Endodermal cell (in vitro differentiated cells): ENCODE measurements around the gene RBBP7. TPM values are rescaled to one million over a fixed set of nuclear protein-coding genes. Genes with fewer than 3 reads are reported as not detected.

Experiments
- DNase-seq: peaks from one replicate; pipeline ENCODE4 v3.0.0-alpha.2; 2017
- H3K27ac ChIP-seq: 2 replicates; pipeline ENCODE4 v1.5.1; 2013; ENCODE audit warnings: mild to moderate bottlenecking, low read depth, low read length, moderate library complexity
- H3K27me3 ChIP-seq: 2 replicates; pipeline ENCODE4 v1.6.1; 2013; ENCODE audit warnings: mild to moderate bottlenecking, low read length, moderate library complexity; ENCODE audit not compliant: insufficient read depth, control insufficient read depth, poor library complexity, severe bottlenecking
- H3K36me3 ChIP-seq: 2 replicates; pipeline ENCODE4 v1.7.0; 2013; ENCODE audit warnings: mild to moderate bottlenecking, low read length, moderate library complexity; ENCODE audit not compliant: control insufficient read depth, insufficient read depth
- H3K4me1 ChIP-seq: one replicate; pipeline ENCODE4 v1.7.0; 2013; ENCODE audit warnings: low read length; ENCODE audit not compliant: control insufficient read depth, insufficient read depth
- H3K4me3 ChIP-seq: 2 replicates; pipeline ENCODE4 v1.5.1; 2013; ENCODE audit warnings: mild to moderate bottlenecking, low read length, moderate library complexity
- H3K9ac ChIP-seq: 2 replicates; pipeline ENCODE4 v1.6.1; 2013; ENCODE audit warnings: mild to moderate bottlenecking, low read length, moderate library complexity; ENCODE audit not compliant: poor library complexity, severe bottlenecking; ENCODE audit errors: extremely low read depth
- H3K9me3 ChIP-seq: 2 replicates; pipeline ENCODE4 v1.6.1; 2013; ENCODE audit warnings: mild to moderate bottlenecking, low read length, moderate library complexity; ENCODE audit not compliant: control insufficient read depth
- H3K27ac Mint-ChIP-seq: 2 replicates; pipeline ENCODE4 v1.8.0; 2020; ENCODE audit warnings: mixed read lengths
- H3K27me3 Mint-ChIP-seq: 2 replicates; pipeline ENCODE4 v1.8.0; 2021; ENCODE audit warnings: mild to moderate bottlenecking, mixed read lengths; ENCODE audit not compliant: insufficient read depth
- H3K36me3 Mint-ChIP-seq: 2 replicates; pipeline ENCODE4 v1.8.0; 2020; ENCODE audit warnings: low read depth, mixed read lengths
- H3K4me1 Mint-ChIP-seq: 2 replicates; pipeline ENCODE4 v1.8.0; 2020; ENCODE audit warnings: mixed read lengths
- H3K4me3 Mint-ChIP-seq: 2 replicates; pipeline ENCODE4 v1.8.0; 2020; ENCODE audit warnings: mild to moderate bottlenecking, moderate library complexity, mixed read lengths
- H3K9me3 Mint-ChIP-seq: 2 replicates; pipeline ENCODE4 v1.8.0; 2020; ENCODE audit warnings: mild to moderate bottlenecking, mixed read lengths
- CTCF ChIP-seq: fragments of 200-600 bp; sonication (generic); conservative IDR thresholded peaks from 2 replicates; pipeline ENCODE4 v1.5.0; 2021; ENCODE audit warnings: antibody characterized with exemption, mild to moderate bottlenecking
- WGBS, 2 experiments: methylation state at CpG; one replicate each; pipeline versions ENCODE4 v1.1.5 to v1.1.7; 2013; ENCODE audit warnings: missing lambda C conversion rate in 2 of 2, mixed read lengths in 1 of 2; ENCODE audit not compliant: insufficient coverage in 1 of 2, insufficient read length in 1 of 2; 5-methylcytosine and 5-hydroxymethylcytosine counted together
- total RNA-seq, 2 donors: library from RNA; stranded (reverse); fragmentation: NEBNext Ultra II Directional in 1 of 2; extraction: Animal tissue kit (Norgen Biotek cat#: 25700) in 1 of 2; gene quantifications; 2 replicates in 1 of 2; 3 replicates in 1 of 2; pipeline ENCODE4 v1.2.1, GENCODE V29; 2021

RBBP7 gene
- total RNA-seq, 2 donors from 2014 or later: 135 to 239 TPM

GRCh38 chrX:16903274-16904022 lies 33.3 kb upstream of the RBBP7 start:
- Mint-ChIP-seq H3K4me1 (no peaks in the 10 kb centered on the region), H3K27me3 (peaks cover 3% of the 10 kb centered on the region), H3K36me3 (no peaks in the 10 kb centered on the region), H3K27ac (no peak overlapping the region), H3K9me3 (peaks cover 2% of the 10 kb centered on the region), H3K4me3 (no peak overlapping the region)
- Histone ChIP-seq H3K9ac (no peak overlapping the region), H3K9me3 (no peaks in the 10 kb centered on the region), H3K4me1 (no peaks in the 10 kb centered on the region), H3K4me3 (no peak overlapping the region), H3K27ac (no peak overlapping the region), H3K36me3 (no peaks in the 10 kb centered on the region), H3K27me3 (no peaks in the 10 kb centered on the region)
- TF ChIP-seq CTCF: no peak
- DNase-seq: no peak
- WGBS, 2 experiments: 88 to 100% methylated on average over 5 to 7 of the region's 8 CpGs

- Mint-ChIP-seq H3K36me3 (no peaks in the 10 kb centered on the region), H3K4me3 (no peak overlapping the region), H3K4me1 (peaks cover 2% of the 10 kb centered on the region), H3K27me3 (peaks cover 4% of the 10 kb centered on the region), H3K27ac (no peak overlapping the region), H3K9me3 (no peaks in the 10 kb centered on the region)
- no peaks in the 10 kb centered on the region for H3K9me3 ChIP-seq
- peak; percentile 64 for DNase-seq
- no peak overlapping the region for H3K27ac ChIP-seq
- peak; percentile 55 for TF ChIP-seq CTCF
- no peaks in the 10 kb centered on the region for H3K36me3 ChIP-seq
- no peak overlapping the region for H3K9ac ChIP-seq
- WGBS, 2 experiments: 85 to 100% methylated on average over 1 to 2 of the region's 2 CpGs
- no peaks in the 10 kb centered on the region for H3K4me1 ChIP-seq
- H3K27me3 ChIP-seq: no peaks in the 10 kb centered on the region
- H3K4me3 ChIP-seq: no peak overlapping the region
These were observed 27.3 kb upstream of the RBBP7 start for GRCh38 chrX:16897445-16897844.

GRCh38 chrX:16892504-16893362 lies 22.6 kb upstream of the RBBP7 start:
- peak overlapping the region; percentile 80 for H3K27ac Mint-ChIP-seq
- peaks cover 5% of the 10 kb centered on the region for H3K27me3 Mint-ChIP-seq
- no peaks in the 10 kb centered on the region for H3K4me1 ChIP-seq
- no peak overlapping the region for H3K4me3 ChIP-seq
- no peaks in the 10 kb centered on the region for H3K36me3 Mint-ChIP-seq
- no peak overlapping the region for H3K27ac ChIP-seq
- H3K4me3 Mint-ChIP-seq: no peak overlapping the region
- no peaks in the 10 kb centered on the region for H3K36me3 ChIP-seq
- peak; percentile 99 for TF ChIP-seq CTCF
- no peak overlapping the region for H3K9ac ChIP-seq
- H3K9me3 ChIP-seq: no peaks in the 10 kb centered on the region
- peak; percentile 95 for DNase-seq
- 0 to 17% methylated on average over 1 to 6 of the region's 9 CpGs for WGBS, 2 experiments
- H3K27me3 ChIP-seq: no peaks in the 10 kb centered on the region
- peaks cover 2% of the 10 kb centered on the region for H3K4me1 Mint-ChIP-seq
- no peaks in the 10 kb centered on the region for H3K9me3 Mint-ChIP-seq
